ENCODE data around the gene KHDRBS1. TPM values are rescaled to one million over a fixed set of nuclear protein-coding genes. Genes with fewer than 3 reads are reported as not detected.
"Not testable (repeated sequence)": the region's sequence is repeated elsewhere in the genome, so short reads cannot be mapped to it uniquely, and the experiment has no call there.

Gene KHDRBS1
- total RNA-seq, 6 experiments from 2014 or later = 22.8 to 38.2 (median 34.0) TPM

- Histone ChIP-seq H3K4me3 (no peak overlapping the region), H3K27ac (no peak overlapping the region), H3K36me3 (no peaks in the 10 kb centered on the region), H3K9me3 (no peaks in the 10 kb centered on the region), H3K4me1 (no peaks in the 10 kb centered on the region), H3K27me3 (no peaks in the 10 kb centered on the region)
- WGBS (ENCODE audit: insufficient coverage, low coverage, low lambda C conversion rate, missing lambda C conversion rate) = 55% methylated on average over 1 of the region's 1 CpG
- intact Hi-C loops (cut with DNase I) = no loop called here
- ATAC-seq (no peak), DNase-seq (no peak)
- TF ChIP-seq POLR2A (IDR thresholded peaks at IDR 0.05) (no peak), CTCF (IDR thresholded peaks at IDR 0.05) (no peak)
Measured at GRCh38 chr1:31991182-31991581, 22.5 kb upstream of the KHDRBS1 start.

GRCh38 chr1:31995263-31995662 is 18.4 kb upstream of the KHDRBS1 start:
- no peaks in the 10 kb centered on the region for H3K36me3 ChIP-seq
- no peak for ATAC-seq
- H3K9me3 ChIP-seq = no peaks in the 10 kb centered on the region
- H3K27ac ChIP-seq = no peak overlapping the region
- 86% methylated on average over 3 of the region's 3 CpGs for WGBS (ENCODE audit: insufficient coverage, low coverage, low lambda C conversion rate, missing lambda C conversion rate)
- H3K27me3 ChIP-seq = no peaks in the 10 kb centered on the region
- DNase-seq = no peak
- intact Hi-C loops (cut with DNase I) = no loop called here
- no peak for TF ChIP-seq POLR2A (IDR thresholded peaks at IDR 0.05)
- no peak for TF ChIP-seq CTCF (IDR thresholded peaks at IDR 0.05)
- no peak overlapping the region for H3K4me3 ChIP-seq
- H3K4me1 ChIP-seq = no peaks in the 10 kb centered on the region

GRCh38 chr1:31996121-31996520 is 17.5 kb upstream of the KHDRBS1 start:
- H3K4me3 ChIP-seq; H3K36me3 ChIP-seq; intact Hi-C loops (cut with DNase I); H3K4me1 ChIP-seq; DNase-seq; ATAC-seq; H3K27ac ChIP-seq; H3K9me3 ChIP-seq; H3K27me3 ChIP-seq: not testable (repeated sequence)
- WGBS (ENCODE audit: insufficient coverage, low coverage, low lambda C conversion rate, missing lambda C conversion rate) = 55% methylated on average over 3 of the region's 5 CpGs

GRCh38 chr1:32001863-32002262 is 11.8 kb upstream of the KHDRBS1 start:
- WGBS (ENCODE audit: insufficient coverage, low coverage, low lambda C conversion rate, missing lambda C conversion rate) = 79% methylated on average over 5 of the region's 5 CpGs
- H3K4me1 ChIP-seq = no peaks in the 10 kb centered on the region
- TF ChIP-seq POLR2A (IDR thresholded peaks at IDR 0.05) = no peak
- TF ChIP-seq CTCF (IDR thresholded peaks at IDR 0.05) = no peak
- no peak for ATAC-seq
- no peaks in the 10 kb centered on the region for H3K9me3 ChIP-seq
- DNase-seq = no peak
- H3K27me3 ChIP-seq = no peaks in the 10 kb centered on the region
- H3K36me3 ChIP-seq = no peaks in the 10 kb centered on the region
- H3K4me3 ChIP-seq = no peak overlapping the region
- no peak overlapping the region for H3K27ac ChIP-seq
- intact Hi-C loops (cut with DNase I) = no loop called here

- ATAC-seq; H3K4me3 ChIP-seq; H3K4me1 ChIP-seq; intact Hi-C loops (cut with DNase I); H3K27me3 ChIP-seq; H3K36me3 ChIP-seq; H3K27ac ChIP-seq; DNase-seq; H3K9me3 ChIP-seq: not testable (repeated sequence)
- WGBS (ENCODE audit: insufficient coverage, low coverage, low lambda C conversion rate, missing lambda C conversion rate) = 94% methylated on average over 2 of the region's 4 CpGs
Measured at GRCh38 chr1:32002285-32002684, 11.4 kb upstream of the KHDRBS1 start.

GRCh38 chr1:32005522-32005921 is 8.1 kb upstream of the KHDRBS1 start:
- Histone ChIP-seq H3K4me1 (no peaks in the 10 kb centered on the region), H3K4me3 (no peak overlapping the region), H3K27ac (no peak overlapping the region), H3K9me3 (no peaks in the 10 kb centered on the region), H3K36me3 (no peaks in the 10 kb centered on the region), H3K27me3 (no peaks in the 10 kb centered on the region)
- intact Hi-C loops (cut with DNase I) = no loop called here
- WGBS (ENCODE audit: insufficient coverage, low coverage, low lambda C conversion rate, missing lambda C conversion rate) = 55% methylated on average over 3 of the region's 3 CpGs
- DNase-seq (no peak), ATAC-seq (peak in 1 of 4 donors; percentile 50)
- TF ChIP-seq CTCF (IDR thresholded peaks at IDR 0.05) (no peak), POLR2A (IDR thresholded peaks at IDR 0.05) (no peak)

All from right lobe of liver (tissue), 6 donors.